Natural killer cell (primary cell): ENCODE measurements around the gene ATP8B4. TPM values are rescaled to one million over a fixed set of nuclear protein-coding genes. Genes with fewer than 3 reads are reported as not detected.
A peak's percentile ranks its signal among the peaks of the same experiment; 100 is the strongest.

ENCODE experiments used
- ATAC-seq, 3 donors: fragments of 150-1000 bp in 2 of 3; fragments of 200-7000 bp in 1 of 3; cut with Tn5 transposase; 1 replicate in 1 of 3; 2 replicates in 2 of 3; pipeline ENCODE4 v1.10.0; 2021; ENCODE audit warnings: mild to moderate bottlenecking in 2 of 3, moderate library complexity in 2 of 3
- DNase-seq, 2 donors: peaks; one replicate each; pipeline versions ENCODE4 v3.0.0 to v3.0.0-alpha.2; 2013 to 2021; ENCODE audit warnings: mixed read lengths in 1 of 2
- H3K27ac ChIP-seq: one replicate; pipeline ENCODE4 v1.5.1; 2013; ENCODE audit warnings: mild to moderate bottlenecking, low read length
- H3K27me3 ChIP-seq: one replicate; pipeline ENCODE4 v1.6.1; 2013; ENCODE audit warnings: low read length; ENCODE audit not compliant: control insufficient read depth, insufficient read depth
- H3K36me3 ChIP-seq: one replicate; pipeline ENCODE4 v1.6.1; 2013; ENCODE audit warnings: low read length; ENCODE audit not compliant: control insufficient read depth, insufficient read depth
- H3K4me1 ChIP-seq: one replicate; pipeline ENCODE4 v1.6.1; 2013; ENCODE audit warnings: low read length; ENCODE audit not compliant: control insufficient read depth, insufficient read depth
- H3K4me3 ChIP-seq: one replicate; pipeline ENCODE4 v1.5.1; 2013; ENCODE audit warnings: low read length
- H3K9me3 ChIP-seq: one replicate; pipeline ENCODE4 v1.6.1; 2013; ENCODE audit warnings: low read length; ENCODE audit not compliant: control insufficient read depth, insufficient read depth
- H3K27ac Mint-ChIP-seq, 2 donors: one replicate each; pipeline ENCODE4 v1.8.0; 2022; ENCODE audit warnings: mild to moderate bottlenecking in 2 of 2, mixed read lengths in 2 of 2, moderate library complexity in 1 of 2
- H3K27me3 Mint-ChIP-seq, 2 donors: one replicate each; pipeline ENCODE4 v1.8.0; 2022; ENCODE audit warnings: low read depth in 2 of 2, mixed read lengths in 2 of 2
- H3K36me3 Mint-ChIP-seq: one replicate; pipeline ENCODE4 v1.8.0; 2022; ENCODE audit warnings: mixed read lengths
- H3K4me1 Mint-ChIP-seq, 2 donors: one replicate each; pipeline ENCODE4 v1.8.0; 2022; ENCODE audit warnings: mixed read lengths in 2 of 2
- H3K4me3 Mint-ChIP-seq: one replicate; pipeline ENCODE4 v1.8.0; 2022; ENCODE audit warnings: mild to moderate bottlenecking, moderate library complexity, mixed read lengths
- H3K9me3 Mint-ChIP-seq, 2 donors: one replicate each; pipeline ENCODE4 v1.8.0; 2022; ENCODE audit warnings: mixed read lengths in 2 of 2
- CTCF ChIP-seq: fragments of 200-600 bp; IDR thresholded peaks from one replicate; pipeline ENCODE4 v1.8.0; 2022; ENCODE audit warnings: antibody characterized with exemption
- WGBS: methylation state at CpG from one replicate; pipeline ENCODE4 v1.1.7; 2013; ENCODE audit warnings: missing lambda C conversion rate; ENCODE audit not compliant: insufficient coverage; 5-methylcytosine and 5-hydroxymethylcytosine counted together
- intact Hi-C: fragments of 100-400 bp; cut with micrococcal nuclease; formaldehyde crosslinking; loops from one replicate; pipeline ENCODE4 v1.14.2; 2022
- total RNA-seq, 4 donors: library from RNA; stranded (reverse); fragments of 120-200 nt in 1 of 4; gene quantifications; one replicate each; pipeline versions ENCODE4 v1.2.3 to v1.2.4, GENCODE V29; 2013 to 2022

The ATP8B4 gene
- total RNA-seq, 3 donors from 2014 or later (not counting 1 experiment from before 2014, with no cell fraction given) = 55.6 to 89.5 (median 75.1) TPM

- intact Hi-C loops = no loop called here
- Mint-ChIP-seq H3K27me3 (no peaks in the 10 kb centered on the region), H3K9me3 (peaks cover under 1 to 4% of the 10 kb centered on the region in 2 donors), H3K4me3 (no peak overlapping the region), H3K27ac (peak overlapping the region in 1 of 2 donors; percentile 30), H3K36me3 (peaks cover 57% of the 10 kb centered on the region), H3K4me1 (peaks cover 0 to 21% of the 10 kb centered on the region in 2 donors)
- no peaks in the 10 kb centered on the region for H3K4me1 ChIP-seq
- H3K27me3 ChIP-seq = no peaks in the 10 kb centered on the region
- no peaks in the 10 kb centered on the region for H3K9me3 ChIP-seq
- no peak overlapping the region for H3K27ac ChIP-seq
- DNase-seq (no peak), ATAC-seq (no peak)
- 90% methylated on average over 2 of the region's 2 CpGs for WGBS
- H3K36me3 ChIP-seq = peaks cover 24% of the 10 kb centered on the region
- H3K4me3 ChIP-seq = no peak overlapping the region
- no peak for TF ChIP-seq CTCF
Observed at GRCh38 chr15:49848282-49848724, 270.7 kb downstream of the ATP8B4 start.

- Histone ChIP-seq H3K9me3 (no peaks in the 10 kb centered on the region), H3K4me1 (no peaks in the 10 kb centered on the region), H3K4me3 (no peak overlapping the region), H3K36me3 (peaks cover 18% of the 10 kb centered on the region), H3K27me3 (no peaks in the 10 kb centered on the region), H3K27ac (no peak overlapping the region)
- Mint-ChIP-seq H3K27ac (peak overlapping the region in 1 of 2 donors; percentile 30), H3K27me3 (no peaks in the 10 kb centered on the region), H3K4me1 (peaks cover 0 to 16% of the 10 kb centered on the region in 2 donors), H3K9me3 (peaks cover 7 to 8% of the 10 kb centered on the region in 2 donors), H3K4me3 (no peak overlapping the region), H3K36me3 (peaks cover 57% of the 10 kb centered on the region)
- no peak for TF ChIP-seq CTCF
- DNase-seq (no peak), ATAC-seq (no peak)
- 85% methylated on average over 3 of the region's 5 CpGs for WGBS
- intact Hi-C loops = no loop called here
Observed at GRCh38 chr15:49847423-49848281, 271.4 kb downstream of the ATP8B4 start.

GRCh38 chr15:49844390-49844789, 274.6 kb downstream of the ATP8B4 start:
- Histone ChIP-seq H3K27me3 (no peaks in the 10 kb centered on the region), H3K36me3 (peaks cover 20% of the 10 kb centered on the region), H3K4me1 (no peaks in the 10 kb centered on the region), H3K27ac (no peak overlapping the region), H3K9me3 (peaks cover 8% of the 10 kb centered on the region), H3K4me3 (no peak overlapping the region)
- intact Hi-C loops = no loop called here
- H3K36me3 Mint-ChIP-seq = peaks cover 49% of the 10 kb centered on the region
- no peak for TF ChIP-seq CTCF
- ATAC-seq (no peak), DNase-seq (no peak)
- H3K27me3 Mint-ChIP-seq = no peaks in the 10 kb centered on the region
- peaks cover 6 to 11% of the 10 kb centered on the region in 2 donors for H3K9me3 Mint-ChIP-seq
- no peak overlapping the region for H3K4me3 Mint-ChIP-seq
- 94% methylated on average over 7 of the region's 7 CpGs for WGBS
- peaks cover 0 to 10% of the 10 kb centered on the region in 2 donors for H3K4me1 Mint-ChIP-seq
- H3K27ac Mint-ChIP-seq = no peak overlapping the region
